ENCODE results near the gene ZDHHC9. TPM values are rescaled to one million over a fixed set of nuclear protein-coding genes. Genes with fewer than 3 reads are reported as not detected.

ZDHHC9 gene
- total and polyA plus RNA-seq, 2 donors (not counting 1 experiment from before 2014, with no cell fraction given) = 1.3 to 6.1 TPM

DNA sequence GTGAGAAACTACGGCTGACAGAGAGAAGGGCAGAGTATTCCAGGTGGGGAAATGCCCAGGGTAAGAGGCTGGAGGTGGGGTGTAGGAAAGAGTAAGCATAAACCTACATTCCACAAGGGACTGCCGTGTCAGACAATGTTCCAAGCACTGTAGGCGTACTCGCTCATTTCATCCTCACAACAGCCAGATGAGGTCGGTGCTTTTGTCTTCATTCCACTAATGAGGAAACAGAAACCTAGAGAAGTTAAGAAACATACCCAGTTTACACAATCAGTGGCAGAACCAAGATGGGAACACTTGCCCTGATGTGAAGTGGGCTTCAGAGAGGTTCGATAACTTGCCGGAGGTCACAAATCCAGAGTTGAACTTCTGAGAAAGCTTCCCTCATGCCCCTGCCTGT lies 59.3 kb downstream of the ZDHHC9 start:
- intact Hi-C loops (cut with micrococcal nuclease) = loop anchor here (5.0 kb wide), 2 partner anchors 47 to 107 kb away; partner anchors contain the start of gene XPNPEP2
- Histone ChIP-seq H3K27ac (ENCODE audit: low read length in 2 of 2) (peak overlapping the region; percentile 18 to 81), H3K36me3 (replicated peaks in 1 of 2; ENCODE audit: control extremely low read depth in 1 of 2, control insufficient read depth in 1 of 2, extremely low read depth in 1 of 2, insufficient read depth in 2 of 2, low read length in 1 of 2) (peaks cover 0 to 53% of the 10 kb centered on the region in 2 experiments), H3K9ac (ENCODE audit: low read length) (peak overlapping the region; percentile 82), H4K20me1 (ENCODE audit: control insufficient read depth, insufficient read depth, low read length, poor library complexity, severe bottlenecking) (peaks cover 72% of the 10 kb centered on the region), H3K27me3 (replicated peaks in 1 of 4; ENCODE audit: control extremely low read depth in 1 of 4, control insufficient read depth in 3 of 4, insufficient read depth in 4 of 4, low read length in 3 of 4) (no peaks in the 10 kb centered on the region), H3K4me3 (ENCODE audit: control extremely low read depth in 1 of 5, extremely low read depth in 1 of 5, insufficient read depth in 1 of 5, low read depth in 2 of 5, low read length in 4 of 5) (peak overlapping the region in 3 of 5 experiments; percentile 3 to 25 (median 11)), H2AFZ (ENCODE audit: insufficient read depth, low read depth, low read length, poor library complexity, severe bottlenecking) (no peak overlapping the region), H3K4me1 (ENCODE audit: control insufficient read depth in 2 of 2, insufficient read depth in 2 of 2, low read length in 2 of 2) (peaks cover 62 to 71% of the 10 kb centered on the region in 2 donors), H3K79me2 (ENCODE audit: control insufficient read depth, insufficient read depth, low read length) (peaks cover 89% of the 10 kb centered on the region), H3K4me2 (replicated peaks; ENCODE audit: low read depth, low read length, poor library complexity, severe bottlenecking) (peak overlapping the region; percentile 85), H3K9me3 (ENCODE audit: control extremely low read depth in 1 of 3, control insufficient read depth in 2 of 3, insufficient read depth in 1 of 3, low read length in 2 of 3) (no peaks in the 10 kb centered on the region)
- H3K4me3 Mint-ChIP-seq = peak overlapping the region; percentile 89
- ChIA-PET CTCF (interaction anchor here (1.6 to 4.5 kb wide), 3 partner anchors 12 to 28 kb away, joined by 7 to 32 read pairs (median 24); no protein-coding TSS in a partner anchor), POLR2A (interaction anchor here (1.0 to 4.0 kb wide), 3 partner anchors 10 to 16 kb away, joined by 4 to 35 read pairs (median 8); no protein-coding TSS in a partner anchor)
- no peaks in the 10 kb centered on the region for H3K9me3 Mint-ChIP-seq (ENCODE audit: insufficient read depth)
- H3K27me3 Mint-ChIP-seq = no peaks in the 10 kb centered on the region
- ATAC-seq (ENCODE audit: low read depth) (no peak), DNase-seq (no peak)
- H3K4me1 Mint-ChIP-seq = peaks cover 59% of the 10 kb centered on the region
- WGBS (ENCODE audit: insufficient coverage) = no CpG with 5 or more reads among the region's 7 CpGs
- H3K27ac Mint-ChIP-seq = peak overlapping the region; percentile 80
- no peak for TF ChIP-seq EZH2 (IDR thresholded peaks at IDR 0.05; ENCODE audit: borderline replicate concordance, insufficient read depth, low read depth, low read length, poor library complexity, severe bottlenecking)
- TF ChIP-seq, protein P1, sequence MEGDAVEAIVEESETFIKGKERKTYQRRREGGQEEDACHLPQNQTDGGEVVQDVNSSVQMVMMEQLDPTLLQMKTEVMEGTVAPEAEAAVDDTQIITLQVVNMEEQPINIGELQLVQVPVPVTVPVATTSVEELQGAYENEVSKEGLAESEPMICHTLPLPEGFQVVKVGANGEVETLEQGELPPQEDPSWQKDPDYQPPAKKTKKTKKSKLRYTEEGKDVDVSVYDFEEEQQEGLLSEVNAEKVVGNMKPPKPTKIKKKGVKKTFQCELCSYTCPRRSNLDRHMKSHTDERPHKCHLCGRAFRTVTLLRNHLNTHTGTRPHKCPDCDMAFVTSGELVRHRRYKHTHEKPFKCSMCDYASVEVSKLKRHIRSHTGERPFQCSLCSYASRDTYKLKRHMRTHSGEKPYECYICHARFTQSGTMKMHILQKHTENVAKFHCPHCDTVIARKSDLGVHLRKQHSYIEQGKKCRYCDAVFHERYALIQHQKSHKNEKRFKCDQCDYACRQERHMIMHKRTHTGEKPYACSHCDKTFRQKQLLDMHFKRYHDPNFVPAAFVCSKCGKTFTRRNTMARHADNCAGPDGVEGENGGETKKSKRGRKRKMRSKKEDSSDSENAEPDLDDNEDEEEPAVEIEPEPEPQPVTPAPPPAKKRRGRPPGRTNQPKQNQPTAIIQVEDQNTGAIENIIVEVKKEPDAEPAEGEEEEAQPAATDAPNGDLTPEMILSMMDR (IDR thresholded peaks at IDR 0.05) = no peak

DNA sequence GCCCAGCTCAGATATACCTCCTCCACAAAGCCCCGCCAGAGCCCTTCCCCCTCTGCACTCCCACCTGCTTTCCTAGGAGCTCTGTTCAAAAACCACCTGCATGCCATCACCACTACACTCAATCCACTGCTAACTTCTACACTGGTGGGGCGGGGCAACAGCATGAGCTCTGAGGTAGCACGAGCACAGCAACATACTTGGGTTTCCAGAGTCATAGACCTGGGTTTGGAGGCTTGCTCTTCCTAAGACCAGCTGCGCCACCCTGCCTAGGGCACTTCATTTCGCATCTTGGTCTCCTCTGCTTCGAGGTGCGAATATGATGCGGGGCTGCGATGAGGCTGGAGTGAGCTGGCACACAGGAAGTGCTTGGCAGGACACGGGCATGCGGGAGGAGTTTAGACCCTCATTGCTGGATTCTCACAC lies 60.4 kb downstream of the ZDHHC9 start:
- WGBS (ENCODE audit: insufficient coverage) = 58% methylated on average over 5 of the region's 11 CpGs
- CTCF ChIA-PET = interaction anchor here (0.8 to 4.5 kb wide), 7 partner anchors 11 to 173 kb away, joined by 3 to 32 read pairs (median 4); partner anchors contain the start of gene XPNPEP2
- Mint-ChIP-seq H3K27me3 (no peaks in the 10 kb centered on the region), H3K27ac (peak overlapping the region; percentile 84), H3K9me3 (ENCODE audit: insufficient read depth) (no peaks in the 10 kb centered on the region), H3K4me3 (peak overlapping the region; percentile 89), H3K4me1 (peaks cover 65% of the 10 kb centered on the region)
- ATAC-seq (ENCODE audit: low read depth) = no peak
- POLR2A ChIA-PET = interaction anchor here (1.1 to 4.2 kb wide), 4 partner anchors 11 to 28 kb away, joined by 3 to 35 read pairs (median 20); no protein-coding TSS in a partner anchor
- no peaks in the 10 kb centered on the region for H3K9me3 ChIP-seq (ENCODE audit: control extremely low read depth in 1 of 3, control insufficient read depth in 2 of 3, insufficient read depth in 1 of 3, low read length in 2 of 3)
- no peaks in the 10 kb centered on the region for H3K27me3 ChIP-seq (replicated peaks in 1 of 4; ENCODE audit: control extremely low read depth in 1 of 4, control insufficient read depth in 3 of 4, insufficient read depth in 4 of 4, low read length in 3 of 4)
- intact Hi-C loops (cut with micrococcal nuclease) = loop anchor here (5.0 kb wide), 2 partner anchors 46 to 106 kb away; partner anchors contain the start of gene XPNPEP2
- H3K4me2 ChIP-seq (replicated peaks; ENCODE audit: low read depth, low read length, poor library complexity, severe bottlenecking) = peak overlapping the region; percentile 85
- peaks cover 0 to 46% of the 10 kb centered on the region in 2 experiments for H3K36me3 ChIP-seq (replicated peaks in 1 of 2; ENCODE audit: control extremely low read depth in 1 of 2, control insufficient read depth in 1 of 2, extremely low read depth in 1 of 2, insufficient read depth in 2 of 2, low read length in 1 of 2)
- H4K20me1 ChIP-seq (ENCODE audit: control insufficient read depth, insufficient read depth, low read length, poor library complexity, severe bottlenecking) = peaks cover 62% of the 10 kb centered on the region
- peak overlapping the region; percentile 82 for H3K9ac ChIP-seq (ENCODE audit: low read length)
- peaks cover 71 to 79% of the 10 kb centered on the region in 2 donors for H3K4me1 ChIP-seq (ENCODE audit: control insufficient read depth in 2 of 2, insufficient read depth in 2 of 2, low read length in 2 of 2)
- H2AFZ ChIP-seq (ENCODE audit: insufficient read depth, low read depth, low read length, poor library complexity, severe bottlenecking) = no peak overlapping the region
- H3K27ac ChIP-seq (ENCODE audit: low read length in 2 of 2) = peak overlapping the region; percentile 12 to 81
- peaks cover 91% of the 10 kb centered on the region for H3K79me2 ChIP-seq (ENCODE audit: control insufficient read depth, insufficient read depth, low read length)
- DNase-seq = no peak
- peak overlapping the region in 4 of 5 experiments; percentile 59 to 81 (median 66) for H3K4me3 ChIP-seq (ENCODE audit: control extremely low read depth in 1 of 5, extremely low read depth in 1 of 5, insufficient read depth in 1 of 5, low read depth in 2 of 5, low read length in 4 of 5)
- TF ChIP-seq, protein P1 (IDR thresholded peaks at IDR 0.05) = no peak
